Thoracic aorta (tissue), 2 donors: ENCODE results near the gene TCTN3. TPM values are rescaled to one million over a fixed set of nuclear protein-coding genes. Genes with fewer than 3 reads are reported as not detected.

ENCODE experiments used
- ATAC-seq: fragments of 150-250 bp; one replicate; pipeline ENCODE4 v1.8.0; 2017; ENCODE audit warnings: low read depth; ENCODE audit not compliant: insufficient number of reproducible peaks, low FRiP score
- DNase-seq: peaks from one replicate; pipeline ENCODE4 v3.0.0-alpha.2; 2020; ENCODE audit warnings: low spot score
- H3K27ac ChIP-seq, 2 donors: fragments of 200-600 bp; sonication (generic); 1 replicate in 1 of 2; 2 replicates in 1 of 2; pipeline ENCODE4 v1.5.1; 2016; ENCODE audit warnings: mild to moderate bottlenecking in 2 of 2, moderate library complexity in 2 of 2
- H3K27me3 ChIP-seq: fragments of 200-600 bp; sonication (generic); replicated peaks from 2 replicates; pipeline ENCODE4 v1.6.0; 2016; ENCODE audit warnings: mild to moderate bottlenecking; ENCODE audit not compliant: insufficient read depth
- H3K36me3 ChIP-seq: fragments of 200-600 bp; sonication (generic); one replicate; pipeline ENCODE4 v1.5.1; 2016
- H3K4me1 ChIP-seq, 2 donors: fragments of 200-600 bp; sonication (generic); 1 replicate in 1 of 2; 2 replicates in 1 of 2; pipeline versions ENCODE4 v1.5.1 to v1.6.0; 2016; ENCODE audit warnings: low read depth in 2 of 2, mild to moderate bottlenecking in 1 of 2; ENCODE audit not compliant: control insufficient read depth in 1 of 2
- H3K4me3 ChIP-seq: fragments of 200-600 bp; sonication (generic); 2 replicates; pipeline ENCODE4 v1.5.1; 2016; ENCODE audit warnings: mild to moderate bottlenecking
- H3K9me3 ChIP-seq: fragments of 200-600 bp; sonication (generic); 2 replicates; pipeline ENCODE4 v1.5.1; 2016
- total RNA-seq, 2 donors: library from RNA; depleted of rRNA; stranded (reverse); fragments of >200 nt; gene quantifications; one replicate each; pipeline versions ENCODE4 v1.1.0 to v1.2.3, GENCODE V29; 2016
- TF ChIP-seq, protein P1 (sequence below): fragments of 200-600 bp; sonication (generic); IDR thresholded peaks from one replicate; pipeline ENCODE4 v1.5.1; 2019; ENCODE audit warnings: antibody characterized with exemption

Gene TCTN3
- total RNA-seq, 2 donors from 2014 or later, result 10.3 to 25.3 TPM

GRCh38 chr10:95644901-95645300 lies 48.8 kb downstream of the TCTN3 start:
- H3K9me3 ChIP-seq, result no peaks in the 10 kb centered on the region
- ATAC-seq, result no peak
- no peaks in the 10 kb centered on the region for H3K27me3 ChIP-seq
- no peak overlapping the region for H3K27ac ChIP-seq
- H3K4me1 ChIP-seq, result no peaks in the 10 kb centered on the region
- peaks cover 16% of the 10 kb centered on the region for H3K36me3 ChIP-seq
- TF ChIP-seq, protein P1, sequence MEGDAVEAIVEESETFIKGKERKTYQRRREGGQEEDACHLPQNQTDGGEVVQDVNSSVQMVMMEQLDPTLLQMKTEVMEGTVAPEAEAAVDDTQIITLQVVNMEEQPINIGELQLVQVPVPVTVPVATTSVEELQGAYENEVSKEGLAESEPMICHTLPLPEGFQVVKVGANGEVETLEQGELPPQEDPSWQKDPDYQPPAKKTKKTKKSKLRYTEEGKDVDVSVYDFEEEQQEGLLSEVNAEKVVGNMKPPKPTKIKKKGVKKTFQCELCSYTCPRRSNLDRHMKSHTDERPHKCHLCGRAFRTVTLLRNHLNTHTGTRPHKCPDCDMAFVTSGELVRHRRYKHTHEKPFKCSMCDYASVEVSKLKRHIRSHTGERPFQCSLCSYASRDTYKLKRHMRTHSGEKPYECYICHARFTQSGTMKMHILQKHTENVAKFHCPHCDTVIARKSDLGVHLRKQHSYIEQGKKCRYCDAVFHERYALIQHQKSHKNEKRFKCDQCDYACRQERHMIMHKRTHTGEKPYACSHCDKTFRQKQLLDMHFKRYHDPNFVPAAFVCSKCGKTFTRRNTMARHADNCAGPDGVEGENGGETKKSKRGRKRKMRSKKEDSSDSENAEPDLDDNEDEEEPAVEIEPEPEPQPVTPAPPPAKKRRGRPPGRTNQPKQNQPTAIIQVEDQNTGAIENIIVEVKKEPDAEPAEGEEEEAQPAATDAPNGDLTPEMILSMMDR, result no peak
- H3K4me3 ChIP-seq, result no peak overlapping the region
- DNase-seq, result no peak

DNA sequence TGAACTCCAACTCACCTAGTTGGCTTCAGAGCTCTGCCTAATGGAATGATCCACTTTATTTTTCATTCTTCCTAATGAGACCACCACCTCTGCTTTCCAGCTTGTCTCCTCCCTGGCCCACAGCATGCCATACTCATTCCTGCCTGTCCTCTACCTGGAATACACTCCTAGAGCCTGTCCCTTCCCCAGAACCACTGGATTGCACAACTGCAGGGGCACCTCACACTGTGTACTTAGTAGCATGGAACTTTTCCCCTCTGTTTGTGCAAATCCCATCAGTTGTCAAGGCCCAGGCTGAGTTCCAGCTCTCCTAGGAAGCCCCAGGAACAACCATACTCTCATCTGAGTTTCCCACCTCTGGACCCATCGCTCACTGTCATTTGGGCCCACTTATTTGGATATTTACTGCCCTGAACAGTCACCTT lies 52.8 kb downstream of the TCTN3 start:
- Histone ChIP-seq H3K36me3 (peaks cover 22% of the 10 kb centered on the region), H3K9me3 (no peaks in the 10 kb centered on the region), H3K27ac (no peak overlapping the region), H3K4me3 (no peak overlapping the region), H3K4me1 (no peaks in the 10 kb centered on the region), H3K27me3 (no peaks in the 10 kb centered on the region)
- ATAC-seq, result no peak
- DNase-seq, result no peak
- TF ChIP-seq, protein P1, result no peak

GRCh38 chr10:95637911-95638310 lies 55.8 kb downstream of the TCTN3 start:
- peaks cover 35% of the 10 kb centered on the region for H3K36me3 ChIP-seq
- no peak overlapping the region for H3K27ac ChIP-seq
- no peaks in the 10 kb centered on the region for H3K4me1 ChIP-seq
- TF ChIP-seq, protein P1, result no peak
- no peak for ATAC-seq
- H3K9me3 ChIP-seq, result no peaks in the 10 kb centered on the region
- H3K27me3 ChIP-seq, result no peaks in the 10 kb centered on the region
- no peak overlapping the region for H3K4me3 ChIP-seq
- no peak for DNase-seq

DNA sequence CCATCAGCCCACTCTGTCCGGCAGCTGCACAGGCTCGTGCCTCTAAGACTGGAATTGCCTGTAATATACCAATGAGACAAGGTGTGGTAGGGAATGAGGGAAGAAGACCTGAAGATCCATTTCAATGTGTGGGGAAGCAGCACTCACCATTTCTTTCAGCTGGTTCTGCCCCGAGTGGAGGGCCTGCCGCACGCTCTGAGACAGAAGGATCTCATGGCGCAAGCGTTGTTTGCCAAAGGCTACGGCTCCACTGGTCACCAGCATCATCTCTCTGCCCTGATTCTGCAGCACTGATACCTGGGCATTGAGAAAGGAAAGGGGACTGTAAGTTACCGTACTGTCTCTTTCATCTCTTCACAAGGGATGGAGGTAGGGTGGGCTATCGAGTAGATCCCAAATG lies 56.6 kb downstream of the TCTN3 start:
- DNase-seq, result no peak
- H3K36me3 ChIP-seq, result peaks cover 35% of the 10 kb centered on the region
- no peak overlapping the region for H3K27ac ChIP-seq

GRCh38 chr10:95635319-95635733 lies 58.4 kb downstream of the TCTN3 start:
- peaks cover 30% of the 10 kb centered on the region for H3K36me3 ChIP-seq
- DNase-seq (no peak), ATAC-seq (no peak)
- H3K4me1 ChIP-seq, result no peaks in the 10 kb centered on the region
- no peaks in the 10 kb centered on the region for H3K9me3 ChIP-seq
- no peaks in the 10 kb centered on the region for H3K27me3 ChIP-seq
- H3K4me3 ChIP-seq, result no peak overlapping the region
- TF ChIP-seq, protein P1, result no peak
- no peak overlapping the region for H3K27ac ChIP-seq

More for the DNA sequence above, 56.6 kb downstream of the TCTN3 start:
- Histone ChIP-seq H3K4me1 (no peaks in the 10 kb centered on the region), H3K9me3 (no peaks in the 10 kb centered on the region), H3K27me3 (no peaks in the 10 kb centered on the region), H3K4me3 (no peak overlapping the region)
- ATAC-seq, result no peak
- TF ChIP-seq, protein P1, result no peak
